Measurements from ENCODE around the gene OSBPL7. TPM values are rescaled to one million over a fixed set of nuclear protein-coding genes. Genes with fewer than 3 reads are reported as not detected.
A peak's percentile ranks its signal among the peaks of the same experiment; 100 is the strongest.

The OSBPL7 gene
- total and polyA plus RNA-seq, 2 donors from 2014 or later = 5.3 to 21.2 TPM

DNA sequence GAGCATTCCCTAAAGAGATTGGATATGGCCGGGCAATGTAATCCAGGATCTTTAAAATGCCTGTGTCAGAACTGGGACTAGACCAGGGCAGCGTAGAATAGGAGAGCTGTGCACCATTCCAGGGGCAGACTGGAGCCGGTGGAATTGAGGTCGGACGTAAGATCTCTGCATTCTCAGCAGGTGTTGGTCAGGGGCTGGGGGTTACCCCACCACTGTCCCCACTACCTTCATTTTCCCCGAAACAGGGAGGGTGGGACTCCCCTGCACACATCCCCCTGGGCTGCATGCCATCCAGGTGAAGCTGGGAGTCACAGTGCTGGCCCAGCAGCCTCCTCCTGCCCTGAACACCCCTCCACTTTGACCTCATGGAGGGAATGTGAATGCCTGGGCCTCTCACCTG lies 17.8 kb downstream of the OSBPL7 start:
- FAIRE-seq = no peak
- H3K9ac ChIP-seq (ENCODE audit: low read length in 3 of 3) = no peak overlapping the region
- no peak for TF ChIP-seq CTCF (IDR thresholded peaks at IDR 0.05; ENCODE audit: borderline replicate concordance, extremely low read depth, insufficient read depth)
- H3K27me3 ChIP-seq (ENCODE audit: control insufficient read depth, insufficient read depth, low read length) = no peaks in the 10 kb centered on the region
- H3K4me3 ChIP-seq (ENCODE audit: low read length in 3 of 3) = no peak overlapping the region
- intact Hi-C loops (cut with DNase I) = no loop called here
- H3K27ac ChIP-seq (ENCODE audit: low read depth in 2 of 2, low read length in 2 of 2) = no peak overlapping the region
- no peaks in the 10 kb centered on the region for H3K36me3 ChIP-seq (ENCODE audit: control insufficient read depth in 2 of 3, insufficient read depth in 3 of 3, low read length in 3 of 3)
- DNase-seq = no peak
- no peaks in the 10 kb centered on the region for H3K9me3 ChIP-seq (ENCODE audit: control insufficient read depth in 2 of 3, insufficient read depth in 1 of 3, low read length in 3 of 3)
- no peaks in the 10 kb centered on the region for H3K4me1 ChIP-seq (ENCODE audit: control insufficient read depth in 2 of 3, insufficient read depth in 2 of 3, low read depth in 1 of 3, low read length in 3 of 3)

DNA sequence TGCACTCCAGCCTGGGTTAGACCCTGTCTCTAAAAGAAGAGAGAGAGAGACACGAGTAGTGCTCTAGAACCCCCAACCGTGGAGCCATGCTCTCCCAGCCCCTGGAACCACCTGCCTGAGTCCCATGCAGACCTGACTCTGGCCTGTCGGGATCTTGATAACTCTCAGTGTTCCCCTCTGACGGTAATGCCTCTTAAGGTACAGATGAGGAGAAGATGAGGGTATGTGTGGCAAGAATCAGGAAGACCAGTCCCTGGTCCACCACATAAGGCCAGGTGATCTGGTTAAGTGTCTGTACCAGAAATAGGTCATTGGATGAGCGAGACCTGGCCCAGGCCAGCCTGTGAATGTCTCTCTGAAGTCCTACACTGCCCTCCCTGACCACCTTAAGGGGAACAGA lies 18.4 kb downstream of the OSBPL7 start:
- DNase-seq (no peak), FAIRE-seq (no peak)
- Histone ChIP-seq H3K9ac (ENCODE audit: low read length in 3 of 3) (no peak overlapping the region), H3K4me1 (ENCODE audit: control insufficient read depth in 2 of 3, insufficient read depth in 2 of 3, low read depth in 1 of 3, low read length in 3 of 3) (no peaks in the 10 kb centered on the region), H3K36me3 (ENCODE audit: control insufficient read depth in 2 of 3, insufficient read depth in 3 of 3, low read length in 3 of 3) (no peaks in the 10 kb centered on the region), H3K9me3 (ENCODE audit: control insufficient read depth in 2 of 3, insufficient read depth in 1 of 3, low read length in 3 of 3) (no peaks in the 10 kb centered on the region), H3K4me3 (ENCODE audit: low read length in 3 of 3) (no peak overlapping the region), H3K27me3 (ENCODE audit: control insufficient read depth, insufficient read depth, low read length) (no peaks in the 10 kb centered on the region), H3K27ac (ENCODE audit: low read depth in 2 of 2, low read length in 2 of 2) (no peak overlapping the region)
- TF ChIP-seq CTCF (IDR thresholded peaks at IDR 0.05; ENCODE audit: borderline replicate concordance, extremely low read depth, insufficient read depth) = no peak
- intact Hi-C loops (cut with DNase I) = no loop called here

- DNase-seq = peak in 3 of 5 donors; percentile 24 to 59 (median 42)
- no peak overlapping the region for H3K4me3 ChIP-seq (ENCODE audit: low read length in 3 of 3)
- no peaks in the 10 kb centered on the region for H3K27me3 ChIP-seq (ENCODE audit: control insufficient read depth, insufficient read depth, low read length)
- H3K9ac ChIP-seq (ENCODE audit: low read length in 3 of 3) = no peak overlapping the region
- no peak overlapping the region for H3K27ac ChIP-seq (ENCODE audit: low read depth in 2 of 2, low read length in 2 of 2)
- TF ChIP-seq CTCF (IDR thresholded peaks at IDR 0.05; ENCODE audit: borderline replicate concordance, extremely low read depth, insufficient read depth) = peak; percentile 32
- no peaks in the 10 kb centered on the region for H3K4me1 ChIP-seq (ENCODE audit: control insufficient read depth in 2 of 3, insufficient read depth in 2 of 3, low read depth in 1 of 3, low read length in 3 of 3)
- FAIRE-seq = no peak
- intact Hi-C loops (cut with DNase I) = no loop called here
- H3K9me3 ChIP-seq (ENCODE audit: control insufficient read depth in 2 of 3, insufficient read depth in 1 of 3, low read length in 3 of 3) = no peaks in the 10 kb centered on the region
- H3K36me3 ChIP-seq (ENCODE audit: control insufficient read depth in 2 of 3, insufficient read depth in 3 of 3, low read length in 3 of 3) = no peaks in the 10 kb centered on the region
Measured at GRCh38 chr17:47802341-47803022, 19.1 kb downstream of the OSBPL7 start.

DNA sequence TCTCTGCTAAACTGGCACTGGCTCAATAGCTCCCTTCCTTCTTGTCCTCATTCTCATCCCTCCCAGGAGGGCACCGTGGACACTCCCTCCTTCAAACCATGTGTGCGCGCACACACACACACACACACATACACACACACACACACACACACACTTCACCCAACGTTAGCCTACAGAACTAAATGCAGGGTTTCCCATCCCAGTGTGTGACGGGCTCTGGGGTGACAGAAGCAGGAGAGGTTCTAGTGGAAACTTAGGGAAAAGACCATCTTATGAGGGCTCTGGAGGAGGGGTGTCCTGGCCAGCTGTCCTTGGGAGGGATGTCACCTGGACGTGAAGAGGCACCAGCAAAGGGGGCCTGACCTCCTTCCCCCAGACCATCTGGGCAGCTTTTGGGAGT lies 19.7 kb downstream of the OSBPL7 start:
- DNase-seq (peak in 1 of 5 donors; percentile 43), FAIRE-seq (no peak)
- Histone ChIP-seq H3K4me1 (ENCODE audit: control insufficient read depth in 2 of 3, insufficient read depth in 2 of 3, low read depth in 1 of 3, low read length in 3 of 3) (no peaks in the 10 kb centered on the region), H3K9ac (ENCODE audit: low read length in 3 of 3) (no peak overlapping the region), H3K27me3 (ENCODE audit: control insufficient read depth, insufficient read depth, low read length) (no peaks in the 10 kb centered on the region), H3K9me3 (ENCODE audit: control insufficient read depth in 2 of 3, insufficient read depth in 1 of 3, low read length in 3 of 3) (no peaks in the 10 kb centered on the region), H3K27ac (ENCODE audit: low read depth in 2 of 2, low read length in 2 of 2) (no peak overlapping the region), H3K36me3 (ENCODE audit: control insufficient read depth in 2 of 3, insufficient read depth in 3 of 3, low read length in 3 of 3) (no peaks in the 10 kb centered on the region), H3K4me3 (ENCODE audit: low read length in 3 of 3) (no peak overlapping the region)
- TF ChIP-seq CTCF (IDR thresholded peaks at IDR 0.05; ENCODE audit: borderline replicate concordance, extremely low read depth, insufficient read depth) = no peak
- intact Hi-C loops (cut with DNase I) = no loop called here

All from kidney (tissue), 14 donors.